ENCODE measurements around the gene ACTG1. TPM values are rescaled to one million over a fixed set of nuclear protein-coding genes. Genes with fewer than 3 reads are reported as not detected.

The ACTG1 gene
- total RNA-seq, 1 donor from 2014 or later = 4,184 TPM

DNA sequence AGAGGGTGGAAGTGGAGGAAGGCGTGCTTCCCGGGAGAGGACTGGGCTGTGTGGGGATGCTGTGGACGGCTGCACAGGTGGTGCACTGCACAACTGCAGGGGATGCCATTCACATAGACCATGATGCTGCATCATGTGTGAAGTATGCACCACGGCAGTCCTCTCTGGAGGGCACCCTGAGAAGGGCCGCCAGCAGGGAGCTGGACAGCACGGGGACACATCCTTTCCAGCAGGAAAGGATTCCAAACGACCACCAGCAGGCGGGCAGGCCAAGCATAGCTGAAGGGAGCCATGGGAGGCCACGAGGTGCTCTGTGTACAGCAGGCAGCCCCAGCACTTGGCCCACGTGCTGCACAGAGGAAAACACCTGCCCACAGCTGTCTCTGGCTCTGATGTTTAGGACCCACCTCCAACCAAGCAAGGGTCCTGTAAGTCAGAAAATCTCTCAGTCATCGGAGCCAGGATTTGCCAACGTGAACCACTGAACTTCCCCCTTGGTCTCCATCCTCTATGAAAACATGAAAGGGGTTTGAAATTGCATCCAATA, 10.1 kb downstream of the ACTG1 start:
- no peaks in the 10 kb centered on the region for H3K9me3 Mint-ChIP-seq (ENCODE audit: unreplicated experiment)
- DNase-seq (ENCODE audit: low spot score) = no peak
- no peak overlapping the region for H3K27ac Mint-ChIP-seq (ENCODE audit: unreplicated experiment)
- TF ChIP-seq, protein P1, sequence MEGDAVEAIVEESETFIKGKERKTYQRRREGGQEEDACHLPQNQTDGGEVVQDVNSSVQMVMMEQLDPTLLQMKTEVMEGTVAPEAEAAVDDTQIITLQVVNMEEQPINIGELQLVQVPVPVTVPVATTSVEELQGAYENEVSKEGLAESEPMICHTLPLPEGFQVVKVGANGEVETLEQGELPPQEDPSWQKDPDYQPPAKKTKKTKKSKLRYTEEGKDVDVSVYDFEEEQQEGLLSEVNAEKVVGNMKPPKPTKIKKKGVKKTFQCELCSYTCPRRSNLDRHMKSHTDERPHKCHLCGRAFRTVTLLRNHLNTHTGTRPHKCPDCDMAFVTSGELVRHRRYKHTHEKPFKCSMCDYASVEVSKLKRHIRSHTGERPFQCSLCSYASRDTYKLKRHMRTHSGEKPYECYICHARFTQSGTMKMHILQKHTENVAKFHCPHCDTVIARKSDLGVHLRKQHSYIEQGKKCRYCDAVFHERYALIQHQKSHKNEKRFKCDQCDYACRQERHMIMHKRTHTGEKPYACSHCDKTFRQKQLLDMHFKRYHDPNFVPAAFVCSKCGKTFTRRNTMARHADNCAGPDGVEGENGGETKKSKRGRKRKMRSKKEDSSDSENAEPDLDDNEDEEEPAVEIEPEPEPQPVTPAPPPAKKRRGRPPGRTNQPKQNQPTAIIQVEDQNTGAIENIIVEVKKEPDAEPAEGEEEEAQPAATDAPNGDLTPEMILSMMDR (IDR thresholded peaks at IDR 0.05; ENCODE audit: unreplicated experiment) = no peak
- H3K4me1 Mint-ChIP-seq (ENCODE audit: unreplicated experiment) = no peaks in the 10 kb centered on the region
- H3K27me3 Mint-ChIP-seq (ENCODE audit: unreplicated experiment) = peaks cover 5% of the 10 kb centered on the region
- H3K36me3 Mint-ChIP-seq (ENCODE audit: low read depth, unreplicated experiment) = no peaks in the 10 kb centered on the region
- no peak overlapping the region for H3K4me3 Mint-ChIP-seq (ENCODE audit: unreplicated experiment)

DNA sequence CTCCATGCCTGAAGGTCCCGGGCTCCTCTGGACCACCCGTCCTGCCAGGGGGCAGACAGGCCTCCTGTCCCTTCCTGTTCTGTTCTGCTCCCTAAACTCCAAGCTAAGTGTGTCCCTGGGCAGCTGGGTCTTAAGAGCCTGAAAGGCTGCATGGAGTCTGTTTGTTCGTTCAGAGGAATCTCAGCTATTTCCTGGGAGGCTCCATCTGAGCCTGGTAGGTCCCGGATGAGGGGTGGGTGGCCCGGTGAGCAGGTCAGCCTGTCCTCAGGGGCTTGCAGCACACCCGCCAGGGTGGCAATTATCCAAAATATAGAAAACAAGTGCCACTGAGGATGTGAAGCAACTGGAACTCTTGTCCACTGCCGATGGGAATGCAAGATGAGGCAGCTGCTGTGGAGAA, 12.6 kb downstream of the ACTG1 start:
- H3K9me3 Mint-ChIP-seq (ENCODE audit: unreplicated experiment) = no peaks in the 10 kb centered on the region
- TF ChIP-seq, protein P1 (IDR thresholded peaks at IDR 0.05; ENCODE audit: unreplicated experiment) = no peak
- H3K4me1 Mint-ChIP-seq (ENCODE audit: unreplicated experiment) = no peaks in the 10 kb centered on the region
- H3K27me3 Mint-ChIP-seq (ENCODE audit: unreplicated experiment) = peaks cover 5% of the 10 kb centered on the region
- no peak overlapping the region for H3K4me3 Mint-ChIP-seq (ENCODE audit: unreplicated experiment)
- no peaks in the 10 kb centered on the region for H3K36me3 Mint-ChIP-seq (ENCODE audit: low read depth, unreplicated experiment)
- no peak for DNase-seq (ENCODE audit: low spot score)
- no peak overlapping the region for H3K27ac Mint-ChIP-seq (ENCODE audit: unreplicated experiment)

DNA sequence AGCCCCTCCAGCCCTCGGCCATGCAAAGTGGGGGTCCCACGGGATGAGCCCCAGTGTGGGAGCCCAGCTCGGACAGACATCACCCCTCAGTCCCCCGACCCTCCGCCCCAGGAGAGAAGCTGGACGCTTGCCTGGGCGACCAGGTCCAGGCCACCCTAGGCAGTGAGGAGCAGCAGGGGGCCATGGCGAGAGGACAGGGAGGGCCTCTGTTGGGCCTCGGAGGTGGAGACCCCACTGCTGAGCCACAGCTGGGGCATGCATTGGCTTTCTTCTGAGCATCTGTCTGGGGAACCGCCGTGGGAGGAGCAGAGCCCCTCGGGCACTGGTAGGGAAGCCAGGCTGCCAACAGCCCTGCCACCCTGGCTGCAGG, 13.0 kb downstream of the ACTG1 start:
- no peak for DNase-seq (ENCODE audit: low spot score)
- H3K27me3 Mint-ChIP-seq (ENCODE audit: unreplicated experiment) = peaks cover 5% of the 10 kb centered on the region
- no peak overlapping the region for H3K4me3 Mint-ChIP-seq (ENCODE audit: unreplicated experiment)
- TF ChIP-seq, protein P1 (IDR thresholded peaks at IDR 0.05; ENCODE audit: unreplicated experiment) = no peak
- no peaks in the 10 kb centered on the region for H3K9me3 Mint-ChIP-seq (ENCODE audit: unreplicated experiment)
- H3K27ac Mint-ChIP-seq (ENCODE audit: unreplicated experiment) = no peak overlapping the region
- H3K4me1 Mint-ChIP-seq (ENCODE audit: unreplicated experiment) = no peaks in the 10 kb centered on the region
- no peaks in the 10 kb centered on the region for H3K36me3 Mint-ChIP-seq (ENCODE audit: low read depth, unreplicated experiment)

DNA sequence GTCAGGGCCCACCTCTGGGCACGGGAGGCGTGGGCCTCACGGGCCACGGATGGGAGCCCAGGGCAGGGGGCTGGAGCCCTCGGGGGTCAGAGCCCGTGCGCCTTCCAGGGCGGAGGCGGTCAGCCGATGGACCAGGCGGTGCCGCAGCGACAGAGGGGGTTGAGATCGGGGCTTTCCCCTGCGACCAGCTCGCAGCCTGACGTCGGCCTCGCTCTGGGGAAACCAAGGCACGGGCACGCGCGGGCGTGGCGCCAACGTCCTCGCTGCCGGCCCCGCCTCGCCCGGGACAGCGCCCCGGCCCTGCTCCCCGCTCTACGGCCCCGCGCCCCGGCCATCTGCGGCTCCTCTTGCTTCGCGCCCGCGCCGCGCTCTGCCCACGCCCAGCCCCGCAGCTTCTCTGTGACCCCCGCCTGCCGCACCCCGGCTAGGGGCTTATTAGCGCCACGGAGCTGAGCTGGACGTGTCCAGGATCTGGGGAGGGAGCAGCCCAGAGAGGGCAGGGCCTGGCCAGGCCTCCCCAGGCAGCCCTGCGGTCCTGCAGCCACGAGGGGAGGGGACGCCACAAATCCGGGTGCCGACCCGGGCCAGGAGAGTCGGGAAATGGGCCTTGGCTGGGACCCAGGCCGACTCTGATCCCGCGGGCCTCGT, 13.5 kb downstream of the ACTG1 start:
- Mint-ChIP-seq H3K4me1 (ENCODE audit: unreplicated experiment) (no peaks in the 10 kb centered on the region), H3K27ac (ENCODE audit: unreplicated experiment) (no peak overlapping the region), H3K36me3 (ENCODE audit: low read depth, unreplicated experiment) (no peaks in the 10 kb centered on the region), H3K27me3 (ENCODE audit: unreplicated experiment) (peaks cover 5% of the 10 kb centered on the region), H3K9me3 (ENCODE audit: unreplicated experiment) (no peaks in the 10 kb centered on the region), H3K4me3 (ENCODE audit: unreplicated experiment) (no peak overlapping the region)
- no peak for DNase-seq (ENCODE audit: low spot score)
- TF ChIP-seq, protein P1 (IDR thresholded peaks at IDR 0.05; ENCODE audit: unreplicated experiment) = no peak

DNA sequence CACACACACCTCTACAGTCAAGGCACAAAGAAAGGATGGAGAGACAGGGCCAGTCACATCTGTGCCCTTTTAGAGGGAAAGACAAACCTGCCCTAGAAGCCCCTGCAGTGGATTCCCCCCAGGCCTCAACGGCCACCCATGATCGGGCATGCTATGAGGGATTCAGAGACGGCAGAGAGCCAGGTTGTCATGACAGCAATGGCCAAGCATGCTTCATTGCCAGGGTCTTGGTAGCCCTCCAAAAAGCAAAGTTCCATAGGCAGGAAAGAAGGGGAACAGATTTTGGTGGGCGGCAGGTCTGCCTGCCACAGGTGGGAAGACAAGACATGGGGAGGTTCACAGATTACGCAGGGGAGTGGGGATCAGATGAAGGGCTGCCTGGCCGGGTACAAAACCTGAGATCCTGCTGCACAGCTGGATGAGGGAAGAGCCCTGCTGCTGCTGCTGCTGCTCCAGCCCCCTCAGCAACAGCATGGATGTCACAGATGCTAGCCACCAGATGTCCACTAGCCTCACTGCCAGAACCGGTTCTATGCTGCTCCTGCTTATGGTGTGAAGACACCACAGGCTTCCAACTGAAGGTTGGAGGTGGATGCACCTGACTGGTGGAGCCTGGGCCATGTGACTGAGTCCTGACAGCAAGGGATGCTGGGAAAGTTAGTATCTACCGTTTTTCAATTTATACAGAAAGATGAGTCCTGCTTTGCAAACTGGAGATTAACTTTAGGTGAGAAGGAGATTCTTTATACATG, 17.8 kb downstream of the ACTG1 start:
- Mint-ChIP-seq H3K4me1 (ENCODE audit: unreplicated experiment) (peaks cover 4% of the 10 kb centered on the region), H3K27ac (ENCODE audit: unreplicated experiment) (no peak overlapping the region), H3K4me3 (ENCODE audit: unreplicated experiment) (no peak overlapping the region), H3K9me3 (ENCODE audit: unreplicated experiment) (no peaks in the 10 kb centered on the region), H3K27me3 (ENCODE audit: unreplicated experiment) (peaks cover 11% of the 10 kb centered on the region), H3K36me3 (ENCODE audit: low read depth, unreplicated experiment) (no peaks in the 10 kb centered on the region)
- no peak for DNase-seq (ENCODE audit: low spot score)
- TF ChIP-seq, protein P1 (IDR thresholded peaks at IDR 0.05; ENCODE audit: unreplicated experiment) = no peak
